OCI-LY1 (cell line): ENCODE data around the gene PRR13.

Source experiments
- H2AFZ ChIP-seq: fragments of 200-600 bp; sonication (generic), shearing (Covaris generic); 2 replicates; pipeline ENCODE4 v1.6.0; 2014; ENCODE audit warnings: antibody characterized with exemption, mild to moderate bottlenecking, low read length
- H3F3A ChIP-seq: fragments of 200-600 bp; sonication (generic), shearing (Covaris generic); 2 replicates; pipeline ENCODE4 v1.6.0; 2014; ENCODE audit warnings: mild to moderate bottlenecking, antibody characterized with exemption, low read length, moderate library complexity; ENCODE audit not compliant: insufficient read depth
- H3K27ac ChIP-seq: fragments of 200-600 bp; sonication (generic); 2 replicates; pipeline ENCODE4 v1.5.1; 2014; ENCODE audit warnings: low read length, mixed run types, mild to moderate bottlenecking, low read depth; ENCODE audit not compliant: poor library complexity, severe bottlenecking
- H3K27me3 ChIP-seq: fragments of 200-600 bp; sonication (generic); 2 replicates; pipeline ENCODE4 v1.6.0; 2014; ENCODE audit warnings: antibody characterized with exemption, mild to moderate bottlenecking, low read length, moderate library complexity; ENCODE audit not compliant: insufficient read depth
- H3K36me3 ChIP-seq: fragments of 200-600 bp; sonication (generic); 2 replicates; pipeline ENCODE4 v1.6.1; 2014; ENCODE audit warnings: mild to moderate bottlenecking, antibody characterized with exemption, low read length, moderate library complexity, mixed read lengths; ENCODE audit not compliant: insufficient read depth
- H3K4me1 ChIP-seq: fragments of 200-600 bp; sonication (generic); 2 replicates; pipeline ENCODE4 v1.5.1; 2014; ENCODE audit warnings: mild to moderate bottlenecking, low read length, moderate library complexity; ENCODE audit not compliant: insufficient read depth, severe bottlenecking
- H3K4me2 ChIP-seq: fragments of 200-600 bp; sonication (generic), shearing (Covaris generic); 2 replicates; pipeline ENCODE4 v1.6.1; 2014; ENCODE audit warnings: low read length
- H3K4me3 ChIP-seq: fragments of 200-600 bp; sonication (generic); 2 replicates; pipeline ENCODE4 v1.5.1; 2014; ENCODE audit warnings: low read length, low read depth, mild to moderate bottlenecking, mixed read lengths; ENCODE audit not compliant: poor library complexity, severe bottlenecking
- H3K79me2 ChIP-seq: fragments of 200-600 bp; shearing (Covaris generic); 2 replicates; pipeline ENCODE4 v1.6.1; 2016; ENCODE audit warnings: mixed run types, low read length, mixed read lengths; ENCODE audit not compliant: insufficient read depth
- H3K9ac ChIP-seq: fragments of 200-600 bp; sonication (generic), shearing (Covaris generic); 2 replicates; pipeline ENCODE4 v1.6.1; 2014; ENCODE audit warnings: mild to moderate bottlenecking, low read length, mixed read lengths
- H3K9me2 ChIP-seq: fragments of 200-600 bp; sonication (generic), shearing (Covaris generic); 2 replicates; pipeline ENCODE4 v1.6.1; 2014; ENCODE audit warnings: low read depth, mild to moderate bottlenecking, low read length, mixed read lengths
- H3K9me3 ChIP-seq: fragments of 200-600 bp; shearing (Covaris generic); 2 replicates; pipeline ENCODE4 v1.6.1; 2014; ENCODE audit warnings: low read length, mixed read lengths
- H4K20me1 ChIP-seq: fragments of 200-600 bp; sonication (generic), shearing (Covaris generic); 2 replicates; pipeline ENCODE4 v1.6.0; 2016; ENCODE audit warnings: mild to moderate bottlenecking, low read length; ENCODE audit not compliant: insufficient read depth
- CTCF ChIP-seq: fragments of 200-600 bp; sonication (generic), shearing (Covaris generic); IDR thresholded peaks from 2 replicates; pipeline ENCODE4 v1.5.1; 2017; ENCODE audit warnings: mild to moderate bottlenecking, antibody characterized with exemption, low read length, moderate library complexity, mixed read lengths
- EZH2 ChIP-seq: fragments of 200-600 bp; sonication (generic), shearing (Covaris generic); IDR thresholded peaks from 2 replicates; pipeline ENCODE4 v1.8.0; 2017; ENCODE audit warnings: borderline replicate concordance, mixed run types, mild to moderate bottlenecking, antibody characterized with exemption, low read length, moderate library complexity, mixed read lengths

PRR13 gene

GRCh38 chr12:53451661-53452158, 10.2 kb downstream of the PRR13 start, which contains the start of gene PCBP2:
Gene PCBP2 (plus strand): TSS chr12:53452102. CDS start chr12:53454801, 2,699 bp downstream.
- Histone ChIP-seq H3K9ac (peak within 1 kb of the TSS; percentile 100), H3K4me1 (peaks cover 34% of the 10 kb centered on the region), H3K4me2 (peak within 1 kb of the TSS; percentile 99), H4K20me1 (peaks cover 19% of the 10 kb centered on the region), H3K4me3 (peak within 1 kb of the TSS; percentile 99), H3K9me2 (no peaks in the 10 kb centered on the region), H3F3A (no peaks in the 10 kb centered on the region), H3K27ac (peak within 1 kb of the TSS; percentile 88), H2AFZ (peak within 1 kb of the TSS; percentile 62; the same call in 1 of the 2 replicates), H3K27me3 (no peaks in the 10 kb centered on the region), H3K79me2 (peaks cover 38% of the 10 kb centered on the region), H3K36me3 (peaks cover 62% of the 10 kb centered on the region), H3K9me3 (no peaks in the 10 kb centered on the region)
- TF ChIP-seq EZH2 (no peak), CTCF (peak; percentile 97)

- peaks cover 19% of the 10 kb centered on the region for H4K20me1 ChIP-seq
- peaks cover 34% of the 10 kb centered on the region for H3K4me1 ChIP-seq
- peak overlapping the region; percentile 88 for H3K27ac ChIP-seq
- no peak overlapping the region for H2AFZ ChIP-seq
- peak overlapping the region; percentile 100 for H3K9ac ChIP-seq
- H3K36me3 ChIP-seq, result peaks cover 64% of the 10 kb centered on the region
- no peaks in the 10 kb centered on the region for H3K9me3 ChIP-seq
- H3K4me3 ChIP-seq, result peak overlapping the region; percentile 99
- TF ChIP-seq CTCF (peak; percentile 60), EZH2 (no peak)
- H3K79me2 ChIP-seq, result peaks cover 38% of the 10 kb centered on the region
- H3K9me2 ChIP-seq, result no peaks in the 10 kb centered on the region
- peak overlapping the region; percentile 99 for H3K4me2 ChIP-seq
- no peaks in the 10 kb centered on the region for H3F3A ChIP-seq
- no peaks in the 10 kb centered on the region for H3K27me3 ChIP-seq
Measured at GRCh38 chr12:53452159-53453077, 10.9 kb downstream of the PRR13 start.

- Histone ChIP-seq H3K4me3 (peak overlapping the region; percentile 99), H3K36me3 (peaks cover 68% of the 10 kb centered on the region), H2AFZ (no peak overlapping the region), H3K9me2 (no peaks in the 10 kb centered on the region), H3K4me1 (peaks cover 34% of the 10 kb centered on the region), H3K79me2 (peaks cover 38% of the 10 kb centered on the region), H3F3A (no peaks in the 10 kb centered on the region), H3K4me2 (peak overlapping the region; percentile 99), H3K9ac (peak overlapping the region; percentile 100), H3K9me3 (no peaks in the 10 kb centered on the region), H4K20me1 (peaks cover 19% of the 10 kb centered on the region), H3K27me3 (no peaks in the 10 kb centered on the region), H3K27ac (no peak overlapping the region)
- TF ChIP-seq CTCF, result no peak
- TF ChIP-seq EZH2, result no peak
Measured at GRCh38 chr12:53453953-53454640, 12.6 kb downstream of the PRR13 start.
